ENCODE results near the gene PRKAR1B.

- no peak for TF ChIP-seq CTCF (IDR thresholded peaks at IDR 0.05)
- no peak for TF ChIP-seq EZH2 (IDR thresholded peaks at IDR 0.05; ENCODE audit: borderline replicate concordance, insufficient read depth, low read depth, low read length, poor library complexity, severe bottlenecking)
Observed at GRCh38 chr7:575425-576366, 151.4 kb downstream of the PRKAR1B start.

Data from B cell (primary cell).